Thyroid gland (tissue), 4 donors: ENCODE data around the gene FBXL17. TPM values are rescaled to one million over a fixed set of nuclear protein-coding genes. Genes with fewer than 3 reads are reported as not detected.

Experiments used
- DNase-seq, 2 donors: peaks; one replicate each; pipeline ENCODE4 v3.0.0-alpha.2; 2019
- H3K27ac ChIP-seq, 3 donors: fragments of 200-600 bp; sonication (generic); 1 replicate in 2 of 3; 2 replicates in 1 of 3; pipeline ENCODE4 v1.5.1; 2016 to 2019; ENCODE audit warnings: mild to moderate bottlenecking in 1 of 3, moderate library complexity in 1 of 3
- H3K27me3 ChIP-seq: fragments of 200-600 bp; sonication (generic); one replicate; pipeline ENCODE4 v1.5.1; 2019
- H3K36me3 ChIP-seq, 2 donors: fragments of 200-600 bp; sonication (generic); one replicate each; pipeline ENCODE4 v1.5.1; 2016 to 2019
- H3K4me1 ChIP-seq, 2 donors: fragments of 200-600 bp; sonication (generic); one replicate each; pipeline ENCODE4 v1.5.1; 2017 to 2019
- H3K4me3 ChIP-seq, 3 donors: fragments of 200-600 bp; sonication (generic); replicated peaks in 1 of 3; 1 replicate in 2 of 3; 2 replicates in 1 of 3; pipeline ENCODE4 v1.5.1; 2016; ENCODE audit warnings: mild to moderate bottlenecking in 1 of 3
- H3K9me3 ChIP-seq: fragments of 200-600 bp; sonication (generic); one replicate; pipeline ENCODE4 v1.5.1; 2017
- CTCF ChIP-seq, 6 experiments: fragments of 200-600 bp in 3 of 6; fragments of 450-650 bp in 3 of 6; sonication (generic) in 3 of 6; IDR thresholded peaks; one replicate each; pipeline ENCODE4 v1.5.1; 2016 to 2019; ENCODE audit warnings: antibody characterized with exemption in 6 of 6, mild to moderate bottlenecking in 2 of 6, inconsistent platforms in 1 of 6, moderate library complexity in 1 of 6
- POLR2A ChIP-seq, 2 donors: fragments of 450-650 bp; IDR thresholded peaks; one replicate each; pipeline ENCODE4 v1.6.1; 2017; ENCODE audit warnings: antibody characterized with exemption in 2 of 2, mild to moderate bottlenecking in 2 of 2, moderate library complexity in 1 of 2
- WGBS, 2 donors: methylation state at CpG; one replicate each; pipeline ENCODE4 v1.1.5; 2017; 5-methylcytosine and 5-hydroxymethylcytosine counted together
- intact Hi-C: fragments of 100-400 bp; cut with DNase I; formaldehyde crosslinking; loops from one replicate; pipeline ENCODE4 v1.15.1; 2023
- total RNA-seq, 4 donors: library from RNA; depleted of rRNA; stranded (reverse); fragments of >200 nt; gene quantifications; one replicate each; pipeline ENCODE4 v1.2.3, GENCODE V29; 2016

The FBXL17 gene
- total RNA-seq, 4 donors from 2014 or later: 37.6 to 77.7 (median 55.6) TPM

- WGBS, 2 donors: 56 to 81% methylated on average over 4 of the region's 4 CpGs
- intact Hi-C loops: no loop called here
- no peak overlapping the region for H3K27ac ChIP-seq
- no peak overlapping the region for H3K4me3 ChIP-seq
- H3K4me1 ChIP-seq: no peaks in the 10 kb centered on the region
- TF ChIP-seq CTCF (IDR thresholded peaks at IDR 0.05) (no peak), POLR2A (IDR thresholded peaks at IDR 0.05) (no peak)
- no peaks in the 10 kb centered on the region for H3K27me3 ChIP-seq
- H3K9me3 ChIP-seq: no peaks in the 10 kb centered on the region
- no peaks in the 10 kb centered on the region for H3K36me3 ChIP-seq
- DNase-seq: no peak
Measured at GRCh38 chr5:107840592-107840991, 541.3 kb downstream of the FBXL17 start.

- Histone ChIP-seq H3K27me3 (no peaks in the 10 kb centered on the region), H3K9me3 (no peaks in the 10 kb centered on the region), H3K4me1 (no peaks in the 10 kb centered on the region), H3K36me3 (no peaks in the 10 kb centered on the region), H3K27ac (no peak overlapping the region), H3K4me3 (no peak overlapping the region)
- TF ChIP-seq CTCF (IDR thresholded peaks at IDR 0.05) (no peak), POLR2A (IDR thresholded peaks at IDR 0.05) (no peak)
- no peak for DNase-seq
- intact Hi-C loops: no loop called here
- 74 to 77% methylated on average over 3 of the region's 3 CpGs for WGBS, 2 donors
Measured at GRCh38 chr5:107840161-107840560, 541.7 kb downstream of the FBXL17 start.

GRCh38 chr5:107835096-107835495 is 546.8 kb downstream of the FBXL17 start:
- no peaks in the 10 kb centered on the region for H3K27me3 ChIP-seq
- intact Hi-C loops: no loop called here
- no peak overlapping the region for H3K27ac ChIP-seq
- 94 to 95% methylated on average over 8 of the region's 8 CpGs for WGBS, 2 donors
- no peak for DNase-seq
- TF ChIP-seq POLR2A (IDR thresholded peaks at IDR 0.05) (no peak), CTCF (IDR thresholded peaks at IDR 0.05) (no peak)
- H3K4me1 ChIP-seq: no peaks in the 10 kb centered on the region
- H3K4me3 ChIP-seq: no peak overlapping the region
- no peaks in the 10 kb centered on the region for H3K9me3 ChIP-seq
- no peaks in the 10 kb centered on the region for H3K36me3 ChIP-seq

- H3K27me3 ChIP-seq: no peaks in the 10 kb centered on the region
- no peaks in the 10 kb centered on the region for H3K36me3 ChIP-seq
- H3K4me3 ChIP-seq: no peak overlapping the region
- H3K4me1 ChIP-seq: no peaks in the 10 kb centered on the region
- no peak for DNase-seq
- intact Hi-C loops: no loop called here
- WGBS, 2 donors: 94% methylated on average over 3 of the region's 3 CpGs
- H3K27ac ChIP-seq: no peak overlapping the region
- TF ChIP-seq POLR2A (IDR thresholded peaks at IDR 0.05) (no peak), CTCF (IDR thresholded peaks at IDR 0.05) (no peak)
- no peaks in the 10 kb centered on the region for H3K9me3 ChIP-seq
Measured at GRCh38 chr5:107832746-107833145, 549.2 kb downstream of the FBXL17 start.

- Histone ChIP-seq H3K27ac (no peak overlapping the region), H3K9me3 (no peaks in the 10 kb centered on the region), H3K4me1 (no peaks in the 10 kb centered on the region), H3K4me3 (no peak overlapping the region), H3K36me3 (no peaks in the 10 kb centered on the region), H3K27me3 (no peaks in the 10 kb centered on the region)
- TF ChIP-seq POLR2A (IDR thresholded peaks at IDR 0.05) (no peak), CTCF (IDR thresholded peaks at IDR 0.05) (no peak)
- 62 to 67% methylated on average over 13 of the region's 13 CpGs for WGBS, 2 donors
- intact Hi-C loops: no loop called here
- no peak for DNase-seq
Measured at GRCh38 chr5:107831612-107832395, 550.1 kb downstream of the FBXL17 start.
